Adrenal gland (tissue), 12 donors: ENCODE results near the gene SRSF8. TPM values are rescaled to one million over a fixed set of nuclear protein-coding genes. Genes with fewer than 3 reads are reported as not detected.

ENCODE experiments used
- DNase-seq, 7 donors: peaks; one replicate each; pipeline ENCODE4 v3.0.0-alpha.2; 2019 to 2020
- H3K27ac ChIP-seq, 5 donors: fragments of 200-600 bp; sonication (generic) in 4 of 5; 1 replicate in 3 of 5; 2 replicates in 2 of 5; pipeline versions ENCODE4 v1.5.1 to v1.8.0; 2016 to 2020; ENCODE audit warnings: mild to moderate bottlenecking in 1 of 5
- H3K27me3 ChIP-seq: fragments of 200-600 bp; 2 replicates; pipeline ENCODE4 v1.8.0; 2021
- H3K36me3 ChIP-seq, 2 donors: fragments of 200-600 bp; replicated peaks in 1 of 2; 1 replicate in 1 of 2; 2 replicates in 1 of 2; pipeline versions ENCODE4 v1.5.1 to v1.8.0; 2018 to 2022
- H3K4me1 ChIP-seq, 2 donors: fragments of 200-600 bp; replicated peaks in 1 of 2; 1 replicate in 1 of 2; 2 replicates in 1 of 2; pipeline versions ENCODE4 v1.5.1 to v1.8.0; 2018 to 2021
- H3K4me3 ChIP-seq, 4 donors: fragments of 200-600 bp; sonication (generic) in 3 of 4; one replicate each; pipeline ENCODE4 v1.5.1; 2016 to 2018
- H3K9me3 ChIP-seq, 3 donors: fragments of 200-600 bp; sonication (generic) in 1 of 3; replicated peaks in 1 of 3; 1 replicate in 2 of 3; 2 replicates in 1 of 3; pipeline versions ENCODE4 v1.5.1 to v1.8.0; 2016 to 2021
- CTCF ChIP-seq, 6 experiments: fragments of 450-650 bp in 4 of 6; fragments of 200-600 bp in 2 of 6; sonication (generic) in 1 of 6; IDR thresholded peaks; 1 replicate in 5 of 6; 2 replicates in 1 of 6; pipeline versions ENCODE4 v1.5.1 to v1.8.0; 2016 to 2021; ENCODE audit warnings: antibody characterized with exemption in 6 of 6, mild to moderate bottlenecking in 2 of 6, moderate library complexity in 1 of 6
- POLR2A ChIP-seq, 2 donors: fragments of 450-650 bp; IDR thresholded peaks; one replicate each; pipeline ENCODE4 v1.6.1; 2017; ENCODE audit warnings: antibody characterized with exemption in 2 of 2, mild to moderate bottlenecking in 2 of 2, moderate library complexity in 1 of 2
- WGBS, 4 donors: extraction: QIAGEN DNeasy Blood & Tissue Kit in 2 of 4; methylation state at CpG; one replicate each; pipeline versions ENCODE4 v1.1.5 to v1.1.7; 2013 to 2017; 5-methylcytosine and 5-hydroxymethylcytosine counted together
- intact Hi-C, 2 donors: fragments of 100-400 bp; cut with DNase I; formaldehyde crosslinking; loops; one replicate each; pipeline versions ENCODE4 v1.14.1 to v1.15.0; 2022 to 2023
- polyA plus RNA-seq, 3 donors: library from polyadenylated mRNA; stranded (reverse); fragments of 200-250 nt in 2 of 3; fragments of 350-450 nt in 1 of 3; fragmentation: Illumina TruSeq in 1 of 3; extraction: RNeasy Lipid Tissue Mini Kit (QIAGEN cat#74804) in 1 of 3; gene quantifications; one replicate each; pipeline ENCODE4 v1.2.3, GENCODE V29; 2013 to 2014
- total RNA-seq, 9 donors: library from RNA; depleted of rRNA in 4 of 9; stranded (reverse); fragments of >200 nt in 4 of 9; fragments of 120-200 nt in 1 of 9; fragmentation: NEBNext Ultra II Directional in 1 of 9; extraction: Animal tissue kit (Norgen Biotek cat#: 25700) in 1 of 9; gene quantifications; one replicate each; pipeline versions ENCODE4 v1.1.0 to v1.2.4, GENCODE V29; 2013 to 2023
- donor health status: healthy with polysubstance abuse.
- donor health status: Bipolar disorder and iron deficiency.
- donor health status: DM: yes; HTN: yes; CAD: no.
- donor health status: DM: no; HTN: no; CAD: no.
- donor health status: DM: no; HTN: no; CAD: no.
- donor health status: DM: yes; HTN: yes; CAD: no.

The SRSF8 gene
- total and polyA plus RNA-seq, 12 donors = 20.0 to 60.4 (median 43.6) TPM

GRCh38 chr11:95081412-95081811 lies 14.7 kb downstream of the SRSF8 start:
- peak in 6 of 7 donors; percentile 40 to 85 (median 48) for DNase-seq
- 43 to 47% (median 46%) methylated on average over 4 of the region's 4 CpGs for WGBS, 4 donors
- H3K4me3 ChIP-seq = no peak overlapping the region
- H3K36me3 ChIP-seq = no peaks in the 10 kb centered on the region
- no peaks in the 10 kb centered on the region for H3K27me3 ChIP-seq
- TF ChIP-seq CTCF (IDR thresholded peaks at IDR 0.05) (no peak), POLR2A (IDR thresholded peaks at IDR 0.05) (no peak)
- no peaks in the 10 kb centered on the region for H3K9me3 ChIP-seq
- peaks cover 15 to 18% of the 10 kb centered on the region in 2 donors for H3K4me1 ChIP-seq
- peak overlapping the region in 4 of 5 donors; percentile 16 to 74 (median 56) for H3K27ac ChIP-seq
- intact Hi-C loops = no loop called here

DNA sequence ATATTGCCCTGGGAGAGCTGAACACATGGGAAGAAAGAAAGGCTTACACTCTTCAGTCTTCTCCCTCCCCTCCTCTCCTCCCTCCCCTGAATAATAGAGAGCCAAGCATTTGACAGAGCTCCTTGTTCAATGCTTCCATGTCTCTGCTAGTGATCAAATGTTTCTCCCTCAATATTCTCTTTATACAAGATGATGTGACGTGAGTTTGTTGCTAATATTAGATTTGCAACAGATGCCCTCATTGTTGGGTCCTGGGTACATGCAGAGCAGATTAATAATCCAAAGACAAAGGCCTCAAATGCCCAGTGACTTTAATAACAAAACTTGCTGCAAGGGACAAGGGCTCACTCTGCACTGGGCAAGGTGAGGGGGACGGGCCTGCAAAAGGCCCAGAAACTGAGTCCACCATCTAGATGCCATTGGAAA lies 15.9 kb downstream of the SRSF8 start:
- 72 to 94% (median 86%) methylated on average over 2 of the region's 2 CpGs for WGBS, 4 donors
- Histone ChIP-seq H3K36me3 (no peaks in the 10 kb centered on the region), H3K4me3 (no peak overlapping the region), H3K9me3 (no peaks in the 10 kb centered on the region), H3K4me1 (peaks cover 13 to 15% of the 10 kb centered on the region in 2 donors), H3K27ac (peak overlapping the region in 3 of 5 donors; percentile 8 to 74 (median 59)), H3K27me3 (no peaks in the 10 kb centered on the region)
- no peak for DNase-seq
- no peak for TF ChIP-seq POLR2A (IDR thresholded peaks at IDR 0.05)
- TF ChIP-seq CTCF (IDR thresholded peaks at IDR 0.05) = no peak
- intact Hi-C loops = no loop called here

- Histone ChIP-seq H3K36me3 (no peaks in the 10 kb centered on the region), H3K4me3 (no peak overlapping the region), H3K4me1 (peaks cover 21 to 22% of the 10 kb centered on the region in 2 donors), H3K9me3 (no peaks in the 10 kb centered on the region), H3K27ac (no peak overlapping the region), H3K27me3 (no peaks in the 10 kb centered on the region)
- TF ChIP-seq CTCF (IDR thresholded peaks at IDR 0.05) = no peak
- TF ChIP-seq POLR2A (IDR thresholded peaks at IDR 0.05) = no peak
- intact Hi-C loops = no loop called here
- DNase-seq = no peak
Measured at GRCh38 chr11:95084509-95084908, 17.8 kb downstream of the SRSF8 start.

DNA sequence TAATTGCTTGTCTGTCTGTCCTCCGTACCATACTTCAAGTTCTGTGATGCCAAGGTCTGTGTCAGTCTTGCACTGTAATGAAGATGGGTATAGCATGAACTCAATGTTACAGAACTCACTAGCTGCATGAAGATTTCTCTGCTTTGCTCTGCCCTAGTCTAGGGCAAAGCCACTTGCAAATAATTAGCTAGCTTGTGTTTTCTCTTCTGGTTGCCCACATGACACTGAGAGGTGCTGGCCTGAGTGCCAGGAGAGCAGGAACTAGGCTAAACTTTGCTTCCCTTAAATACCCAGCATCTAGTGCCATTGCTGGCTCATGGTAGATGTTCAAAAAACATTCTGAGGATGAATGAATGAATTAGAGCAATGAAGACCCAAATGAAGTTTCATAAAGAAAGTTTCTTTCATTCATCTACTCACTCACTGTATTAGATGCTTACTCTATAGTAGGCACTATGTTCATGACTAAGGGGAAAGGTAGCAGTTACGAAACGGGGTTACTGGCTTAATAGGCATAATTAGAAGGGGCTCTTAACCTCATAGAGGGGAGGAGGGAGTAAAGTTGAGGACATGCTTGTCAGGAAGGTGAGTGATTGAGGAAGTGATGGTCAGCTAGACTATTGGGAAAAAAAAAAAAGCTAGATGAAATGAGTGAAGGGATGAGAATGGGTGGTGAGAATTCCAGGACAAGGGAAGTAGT lies 18.5 kb downstream of the SRSF8 start:
- Histone ChIP-seq H3K9me3 (no peaks in the 10 kb centered on the region), H3K36me3 (no peaks in the 10 kb centered on the region), H3K27ac (no peak overlapping the region), H3K4me1 (peaks cover 22 to 23% of the 10 kb centered on the region in 2 donors), H3K4me3 (no peak overlapping the region), H3K27me3 (no peaks in the 10 kb centered on the region)
- intact Hi-C loops = loop anchor here in 1 of 2 donors (5.0 kb wide), 1 partner anchor 52 kb away; no protein-coding TSS in a partner anchor
- no peak for DNase-seq
- 85 to 96% (median 92%) methylated on average over 3 of the region's 3 CpGs for WGBS, 4 donors
- TF ChIP-seq CTCF (IDR thresholded peaks at IDR 0.05) = no peak
- TF ChIP-seq POLR2A (IDR thresholded peaks at IDR 0.05) = no peak
